CD4-positive, alpha-beta T cell treated with Interferon gamma for 1 hour (primary cell): ENCODE results near the gene DIPK1C.

Experiments
- DNase-seq: peaks from one replicate; pipeline ENCODE4 v3.0.0-alpha.2; 2020

DIPK1C gene

GRCh38 chr18:74447404-74448152 is 9.5 kb downstream of the DIPK1C start:
- no peak for DNase-seq

- no peak for DNase-seq
Measured at GRCh38 chr18:74446631-74447403, 10.3 kb downstream of the DIPK1C start.

GRCh38 chr18:74446178-74446577 is 10.9 kb downstream of the DIPK1C start:
- no peak for DNase-seq

- DNase-seq, result no peak
Measured at GRCh38 chr18:74445585-74445984, 11.5 kb downstream of the DIPK1C start.

DNA sequence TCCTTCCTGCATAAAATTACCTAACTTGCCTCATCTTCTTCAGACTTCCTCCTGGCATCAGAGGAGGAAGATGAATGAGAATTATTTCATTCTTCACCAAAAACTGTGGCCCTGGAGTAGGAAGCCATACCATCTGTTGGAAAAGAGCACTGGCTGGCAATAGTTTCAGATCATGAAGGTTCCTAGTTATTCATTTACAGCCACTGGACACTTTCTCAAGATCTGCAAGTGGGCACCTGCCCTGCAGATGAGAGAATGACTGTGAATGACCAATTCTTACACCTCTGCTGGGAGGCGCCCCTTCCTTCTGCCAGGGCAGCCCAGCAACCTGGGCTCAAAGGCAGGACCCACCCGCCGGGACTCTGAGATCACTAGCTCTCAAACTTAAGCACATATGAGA is 13.0 kb downstream of the DIPK1C start:
- DNase-seq, result no peak

GRCh38 chr18:74440808-74441427 is 16.2 kb downstream of the DIPK1C start:
- no peak for DNase-seq

GRCh38 chr18:74438091-74438490 is 19.0 kb downstream of the DIPK1C start:
- DNase-seq, result no peak

- DNase-seq, result no peak
Measured at GRCh38 chr18:74436158-74436769, 20.8 kb downstream of the DIPK1C start.

GRCh38 chr18:74435740-74436139 is 21.4 kb downstream of the DIPK1C start:
- no peak for DNase-seq

- no peak for DNase-seq
Measured at GRCh38 chr18:74434466-74434865, 22.6 kb downstream of the DIPK1C start.

DNA sequence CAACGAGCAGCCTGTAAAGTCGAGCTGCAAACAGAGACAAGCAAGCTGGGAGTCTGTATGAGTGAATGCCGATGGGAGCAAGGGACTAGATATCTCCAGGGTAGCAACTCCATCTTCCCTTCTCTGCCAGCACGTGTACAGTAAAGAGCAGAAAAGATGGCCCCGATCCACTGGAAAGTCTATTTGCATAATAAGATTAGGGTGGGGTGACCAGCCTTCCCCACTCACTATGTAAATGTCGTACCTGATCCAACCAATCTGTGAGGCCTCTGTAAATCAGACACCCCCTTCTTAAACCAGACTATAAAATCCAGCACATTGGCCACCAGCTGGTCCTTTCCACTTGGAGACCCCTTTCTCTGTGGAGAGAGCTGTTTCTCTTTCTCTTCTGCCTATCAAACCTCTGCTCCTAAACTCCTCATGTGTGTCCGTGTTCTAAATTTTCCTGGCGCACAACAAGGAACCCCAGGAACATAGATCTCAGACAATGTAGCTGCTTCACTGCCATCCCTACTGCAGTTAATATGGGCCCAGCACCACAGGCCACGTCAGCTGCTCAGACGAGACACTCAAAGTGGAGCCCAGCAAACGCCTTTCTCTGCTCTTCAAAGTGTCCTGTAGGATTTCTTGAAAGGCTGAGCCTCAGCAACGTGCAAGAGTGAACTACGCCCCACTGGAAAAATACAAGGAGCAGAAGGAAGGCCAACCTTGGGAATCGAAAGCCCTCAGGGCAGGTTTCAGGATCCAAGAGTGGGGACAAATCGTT is 26.1 kb downstream of the DIPK1C start:
- DNase-seq, result no peak

DNA sequence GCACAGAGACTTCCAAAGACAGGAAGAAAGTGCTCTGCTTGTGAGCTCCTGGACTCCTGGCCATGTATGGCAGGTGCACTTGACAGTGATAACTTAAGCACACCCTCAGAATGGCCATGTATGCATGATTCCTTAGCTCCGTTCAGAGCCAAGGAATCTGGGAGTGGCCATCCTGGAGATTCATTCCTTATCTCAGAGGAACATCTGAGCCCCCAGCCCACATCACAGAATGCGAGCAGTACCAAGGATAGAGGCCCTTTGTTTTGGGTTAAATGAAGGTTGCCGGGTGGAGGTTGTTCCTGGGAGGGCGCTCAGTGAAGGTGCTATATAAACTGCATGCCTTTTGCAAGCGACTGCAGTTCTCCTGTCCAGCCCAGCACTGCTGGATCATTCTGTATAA is 26.9 kb downstream of the DIPK1C start:
- no peak for DNase-seq

DNA sequence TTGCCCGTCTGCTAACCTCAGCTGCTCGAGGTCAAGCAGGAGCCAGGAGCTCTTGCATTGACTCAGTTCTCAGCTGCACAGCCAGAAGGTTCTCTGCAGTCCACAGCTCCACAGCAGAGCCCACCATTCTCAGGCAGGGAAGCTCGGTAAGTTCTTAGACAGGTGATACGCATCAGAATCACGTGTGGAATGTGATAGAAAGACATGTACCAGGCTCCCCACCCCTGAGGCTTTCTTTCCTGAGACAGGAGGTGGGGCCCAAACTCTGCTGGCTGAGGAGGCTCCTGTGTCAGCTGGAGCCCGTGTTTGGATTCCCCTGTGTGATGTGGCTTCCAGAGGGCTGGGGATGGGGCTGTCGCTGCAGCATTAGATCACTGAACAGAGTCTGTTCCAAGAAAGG is 28.0 kb downstream of the DIPK1C start:
- DNase-seq, result no peak

GRCh38 chr18:74427442-74428112 is 29.5 kb downstream of the DIPK1C start:
- no peak for DNase-seq

DNA sequence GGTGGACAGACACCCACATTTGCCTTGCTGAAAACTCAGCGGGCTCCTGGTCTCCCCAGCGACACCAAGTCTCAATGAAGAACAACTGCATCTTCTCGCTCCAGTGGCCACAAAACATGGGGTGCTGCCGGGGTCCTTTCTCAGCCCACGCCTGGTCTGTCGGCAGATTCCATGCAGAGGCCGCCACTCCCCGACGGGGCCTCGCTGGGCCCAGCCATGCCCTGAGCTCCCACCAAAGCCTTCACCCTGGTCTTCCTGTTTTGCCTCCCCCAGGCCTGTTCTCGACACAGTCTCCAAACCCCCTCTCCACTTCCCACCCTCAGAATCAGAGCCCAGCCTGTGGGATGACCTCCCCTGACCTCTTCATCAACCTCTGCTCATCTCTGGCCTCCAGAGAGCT is 31.2 kb downstream of the DIPK1C start:
- no peak for DNase-seq

GRCh38 chr18:74425161-74425560 is 31.9 kb downstream of the DIPK1C start:
- DNase-seq, result no peak

DNA sequence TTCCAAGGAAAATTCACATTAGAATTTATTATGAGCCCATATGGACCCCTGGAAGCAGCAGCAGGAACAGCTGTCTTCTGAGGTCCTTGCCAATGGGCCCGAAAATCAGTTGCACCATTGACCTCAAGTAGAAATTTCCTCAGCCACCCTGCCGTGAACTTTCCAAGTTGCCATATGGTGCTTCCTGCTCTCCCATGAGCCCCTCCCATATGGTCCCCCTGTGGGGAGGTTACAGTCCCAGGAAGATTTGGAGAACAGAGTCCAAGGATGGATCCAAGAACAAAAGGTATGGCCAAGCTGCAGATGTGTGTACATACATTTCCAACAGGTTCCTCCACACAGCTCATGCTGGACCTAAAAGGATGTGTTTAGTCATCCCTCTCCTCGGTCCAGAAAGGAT is 34.6 kb downstream of the DIPK1C start:
- no peak for DNase-seq

- DNase-seq, result no peak
Measured at GRCh38 chr18:74420926-74421325, 36.2 kb downstream of the DIPK1C start.

DNA sequence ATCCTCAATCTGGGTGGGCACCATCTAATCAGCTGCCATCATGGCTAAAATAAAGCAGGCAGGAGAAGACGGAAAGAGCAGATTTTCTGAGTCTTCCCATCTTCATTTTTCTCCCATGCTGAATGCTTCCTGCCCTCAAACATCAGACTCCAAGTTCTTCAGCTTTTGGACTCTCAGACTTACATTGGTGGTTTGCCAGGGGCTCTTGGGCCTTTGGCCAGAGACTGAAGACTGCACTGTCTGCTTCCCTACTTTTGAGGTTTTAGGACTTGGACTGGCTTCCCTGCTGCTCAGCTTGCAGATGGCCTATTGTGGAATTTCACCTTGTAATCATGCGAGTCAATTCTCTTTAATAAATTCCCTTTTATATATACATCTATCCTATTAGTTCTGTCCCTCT is 36.6 kb downstream of the DIPK1C start:
- no peak for DNase-seq

DNA sequence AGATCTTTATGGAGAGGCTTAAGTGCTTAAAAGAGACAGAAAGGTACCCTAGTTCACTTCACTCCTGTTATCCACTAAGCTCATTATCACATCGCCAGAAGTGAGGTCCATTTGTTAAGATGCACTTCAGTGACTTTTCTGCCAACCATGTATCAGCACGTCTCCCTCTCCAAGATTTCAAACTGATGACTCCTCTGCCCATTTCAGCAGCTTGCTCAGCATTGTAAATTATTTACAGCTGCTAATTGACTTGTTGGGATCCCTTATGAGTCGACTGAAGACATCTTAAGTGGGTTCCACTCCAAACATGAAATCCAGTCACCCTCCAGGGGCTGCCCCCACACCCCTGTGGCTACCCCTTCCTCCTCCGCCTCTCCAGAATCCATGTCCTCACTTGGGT is 37.3 kb downstream of the DIPK1C start:
- DNase-seq, result no peak

- no peak for DNase-seq
Measured at GRCh38 chr18:74418023-74418422, 39.1 kb downstream of the DIPK1C start.

DNA sequence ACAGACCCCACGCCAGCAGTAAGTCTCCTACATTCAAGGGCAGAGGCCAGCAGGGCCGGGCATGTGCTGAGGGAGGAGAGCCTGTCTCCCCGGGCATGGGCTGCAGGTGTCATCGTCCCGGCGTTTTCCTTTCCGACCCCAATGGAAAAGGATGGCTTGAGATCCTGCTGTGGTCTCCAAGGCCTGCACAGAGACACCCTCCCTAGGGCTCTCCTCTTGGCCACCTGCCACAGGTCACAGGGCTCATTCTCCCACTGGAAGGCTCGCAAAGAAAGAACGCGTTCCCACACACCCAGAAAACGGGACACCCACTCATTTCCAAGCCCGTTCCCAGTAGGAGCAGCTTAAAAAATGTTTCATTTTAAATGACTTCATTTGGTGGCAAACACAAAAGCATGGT is 41.0 kb downstream of the DIPK1C start:
- DNase-seq, result no peak
